CD14-positive monocyte (primary cell): ENCODE data around the gene AQP3. TPM values are rescaled to one million over a fixed set of nuclear protein-coding genes. Genes with fewer than 3 reads are reported as not detected.
"Not testable (repeated sequence)": the region's sequence is repeated elsewhere in the genome, so short reads cannot be mapped to it uniquely, and the experiment has no call there.

Experiments
- DNase-seq, 3 donors: peaks; one replicate each; pipeline ENCODE4 v3.0.0-alpha.2; 2011 to 2022
- H2AFZ ChIP-seq: 2 replicates; pipeline ENCODE4 v1.6.0; 2012; ENCODE audit warnings: mild to moderate bottlenecking, low read depth, low read length, inconsistent platforms; ENCODE audit not compliant: insufficient read depth, poor library complexity, severe bottlenecking
- H3K27ac ChIP-seq, 2 donors: 1 replicate in 1 of 2; 2 replicates in 1 of 2; pipeline ENCODE4 v1.5.1; 2012 to 2013; ENCODE audit warnings: low read length in 2 of 2, control low read depth in 1 of 2, inconsistent platforms in 1 of 2, low read depth in 1 of 2, mild to moderate bottlenecking in 1 of 2
- H3K27me3 ChIP-seq, 2 donors: one replicate each; pipeline versions ENCODE4 v1.6.0 to v1.6.1; 2011 to 2013; ENCODE audit warnings: low read length in 2 of 2; ENCODE audit not compliant: control insufficient read depth in 2 of 2, insufficient read depth in 2 of 2
- H3K36me3 ChIP-seq, 2 donors: replicated peaks in 1 of 2; 1 replicate in 1 of 2; 2 replicates in 1 of 2; pipeline versions ENCODE4 v1.5.1 to v1.6.1; 2012 to 2013; ENCODE audit warnings: low read length in 2 of 2, control low read depth in 1 of 2, inconsistent platforms in 1 of 2, mild to moderate bottlenecking in 1 of 2; ENCODE audit not compliant: insufficient read depth in 2 of 2, control insufficient read depth in 1 of 2
- H3K4me1 ChIP-seq, 2 donors: 1 replicate in 1 of 2; 2 replicates in 1 of 2; pipeline versions ENCODE4 v1.5.1 to v1.6.1; 2012 to 2013; ENCODE audit warnings: low read length in 2 of 2, control low read depth in 1 of 2, inconsistent platforms in 1 of 2, mild to moderate bottlenecking in 1 of 2, moderate library complexity in 1 of 2; ENCODE audit not compliant: insufficient read depth in 2 of 2, control insufficient read depth in 1 of 2
- H3K4me2 ChIP-seq: replicated peaks from 2 replicates; pipeline ENCODE3; 2012; ENCODE audit warnings: low read length, moderate library complexity, mild to moderate bottlenecking; ENCODE audit not compliant: poor library complexity, severe bottlenecking; ENCODE audit errors: extremely low read depth
- H3K4me3 ChIP-seq, 3 experiments: fragments of 200-600 bp in 1 of 3; sonication (generic) in 1 of 3; replicated peaks in 1 of 3; 1 replicate in 2 of 3; 2 replicates in 1 of 3; pipeline ENCODE4 v1.5.1; 2011 to 2013; ENCODE audit warnings: low read length in 3 of 3, mild to moderate bottlenecking in 3 of 3, control low read depth in 2 of 3, low read depth in 2 of 3, inconsistent platforms in 1 of 3, moderate library complexity in 1 of 3
- H3K79me2 ChIP-seq: 2 replicates; pipeline ENCODE4 v1.6.0; 2012; ENCODE audit warnings: mild to moderate bottlenecking, control low read depth, inconsistent platforms, low read length, moderate library complexity; ENCODE audit not compliant: insufficient read depth
- H3K9ac ChIP-seq: 2 replicates; pipeline ENCODE4 v1.6.0; 2017; ENCODE audit warnings: low read length, mild to moderate bottlenecking; ENCODE audit not compliant: insufficient read depth, poor library complexity, severe bottlenecking
- H3K9me3 ChIP-seq, 2 donors: replicated peaks in 1 of 2; 1 replicate in 1 of 2; 2 replicates in 1 of 2; pipeline versions ENCODE4 v1.5.1 to v1.6.1; 2012 to 2013; ENCODE audit warnings: low read length in 2 of 2, control low read depth in 1 of 2; ENCODE audit not compliant: control insufficient read depth in 1 of 2, insufficient read depth in 1 of 2
- H4K20me1 ChIP-seq: 2 replicates; pipeline ENCODE4 v1.6.0; 2012; ENCODE audit warnings: mild to moderate bottlenecking, low read length, control low read depth, moderate library complexity; ENCODE audit not compliant: insufficient read depth
- H3K27ac Mint-ChIP-seq, 7 donors: one replicate each; pipeline ENCODE4 v1.8.0; 2020; ENCODE audit warnings: mild to moderate bottlenecking in 7 of 7, mixed read lengths in 7 of 7, moderate library complexity in 6 of 7, inconsistent platforms in 2 of 7
- H3K27me3 Mint-ChIP-seq, 3 donors: one replicate each; pipeline ENCODE4 v1.8.0; 2021 to 2022; ENCODE audit warnings: low read depth in 3 of 3, mild to moderate bottlenecking in 3 of 3, mixed read lengths in 3 of 3, moderate library complexity in 3 of 3, inconsistent platforms in 1 of 3
- H3K36me3 Mint-ChIP-seq, 2 donors: one replicate each; pipeline ENCODE4 v1.8.0; 2020; ENCODE audit warnings: mixed read lengths in 2 of 2, inconsistent platforms in 1 of 2, mild to moderate bottlenecking in 1 of 2
- H3K4me1 Mint-ChIP-seq: one replicate; pipeline ENCODE4 v1.8.0; 2020; ENCODE audit warnings: mild to moderate bottlenecking, mixed read lengths
- H3K4me3 Mint-ChIP-seq, 2 donors: one replicate each; pipeline ENCODE4 v1.8.0; 2020; ENCODE audit warnings: mild to moderate bottlenecking in 2 of 2, mixed read lengths in 2 of 2, moderate library complexity in 1 of 2
- H3K9me3 Mint-ChIP-seq, 7 donors: one replicate each; pipeline ENCODE4 v1.8.0; 2020 to 2022; ENCODE audit warnings: mixed read lengths in 7 of 7, mild to moderate bottlenecking in 6 of 7, moderate library complexity in 6 of 7, inconsistent platforms in 2 of 7
- CTCF ChIP-seq: fragments of 200-600 bp; IDR thresholded peaks from one replicate; pipeline ENCODE4 v1.8.0; 2022; ENCODE audit warnings: antibody characterized with exemption, mild to moderate bottlenecking
- whole genome bisulfite sequencing: methylation state at CpG from one replicate; pipeline ENCODE4 v1.1.5; 2013; ENCODE audit warnings: missing lambda C conversion rate; ENCODE audit not compliant: insufficient coverage; 5-methylcytosine and 5-hydroxymethylcytosine counted together
- intact Hi-C, 2 donors: fragments of 100-400 bp; cut with micrococcal nuclease; formaldehyde crosslinking; loops; one replicate each; pipeline versions ENCODE4 v1.15.0 to v1.15.1; 2023
- polyA plus RNA-seq, 3 donors: library from polyadenylated mRNA; depleted of rRNA in 1 of 3; unstranded in 2 of 3; stranded (reverse) in 1 of 3; fragments of 300-500 nt in 2 of 3; fragments of >200 nt in 1 of 3; fragmentation: Illumina TruSeq in 2 of 3; gene quantifications; 1 replicate in 2 of 3; 2 replicates in 1 of 3; pipeline ENCODE4 v1.2.3, GENCODE V29; 2012 to 2021

AQP3 gene
- polyA plus RNA-seq, 3 donors, result 0.39 to 0.70 (median 0.63) TPM

GRCh38 chr9:33425128-33425533, 22.3 kb downstream of the AQP3 start:
- peaks cover 0 to 3% (median 0%) of the 10 kb centered on the region in 7 donors for H3K9me3 Mint-ChIP-seq
- peaks cover 5% of the 10 kb centered on the region for H3K4me1 Mint-ChIP-seq
- intact Hi-C loops, result no loop called here
- Histone ChIP-seq H3K4me2 (no peak overlapping the region), H3K9ac (no peak overlapping the region), H3K27ac (no peak overlapping the region), H3K9me3 (no peaks in the 10 kb centered on the region), H2AFZ (no peak overlapping the region), H3K79me2 (no peaks in the 10 kb centered on the region), H3K4me3 (no peak overlapping the region), H3K36me3 (no peaks in the 10 kb centered on the region), H3K27me3 (no peaks in the 10 kb centered on the region), H4K20me1 (no peaks in the 10 kb centered on the region), H3K4me1 (no peaks in the 10 kb centered on the region)
- 100% methylated on average over 1 of the region's 4 CpGs for WGBS
- no peak for TF ChIP-seq CTCF
- no peaks in the 10 kb centered on the region for H3K36me3 Mint-ChIP-seq
- DNase-seq, result no peak
- H3K4me3 Mint-ChIP-seq, result no peak overlapping the region
- H3K27ac Mint-ChIP-seq, result no peak overlapping the region
- peaks cover 0 to 3% (median 1%) of the 10 kb centered on the region in 3 donors for H3K27me3 Mint-ChIP-seq

- H3K9ac ChIP-seq, H3K4me2 ChIP-seq, H3K4me1 Mint-ChIP-seq, H3K4me3 Mint-ChIP-seq, H3K36me3 Mint-ChIP-seq, H3K27me3 ChIP-seq, H4K20me1 ChIP-seq, H3K27ac Mint-ChIP-seq, H3K4me3 ChIP-seq, H3K4me1 ChIP-seq, H3K9me3 Mint-ChIP-seq, DNase-seq, H3K27me3 Mint-ChIP-seq, intact Hi-C loops, H3K79me2 ChIP-seq, H2AFZ ChIP-seq, H3K9me3 ChIP-seq, H3K36me3 ChIP-seq, H3K27ac ChIP-seq: not testable (repeated sequence)
- no CpG with 5 or more reads among the region's 6 CpGs for WGBS
Observed at GRCh38 chr9:33424492-33424891, 22.9 kb downstream of the AQP3 start.

GRCh38 chr9:33424043-33424442, 23.4 kb downstream of the AQP3 start:
- H3K4me1 Mint-ChIP-seq, H3K36me3 Mint-ChIP-seq, intact Hi-C loops, H3K9ac ChIP-seq, H2AFZ ChIP-seq, H3K27me3 ChIP-seq, H3K79me2 ChIP-seq, H3K27me3 Mint-ChIP-seq, H3K36me3 ChIP-seq, H3K4me2 ChIP-seq, H3K9me3 Mint-ChIP-seq, DNase-seq, H4K20me1 ChIP-seq, H3K4me3 ChIP-seq, H3K4me1 ChIP-seq, H3K9me3 ChIP-seq, H3K4me3 Mint-ChIP-seq, H3K27ac ChIP-seq: not testable (repeated sequence)
- peak overlapping the region in 1 of 7 donors; percentile 23 for H3K27ac Mint-ChIP-seq
- no CpG with 5 or more reads among the region's 7 CpGs for WGBS
